MCF 10A (cell line): ENCODE measurements around the gene XAB2. TPM values are rescaled to one million over a fixed set of nuclear protein-coding genes. Genes with fewer than 3 reads are reported as not detected.

Experiments used
- BruUV-seq: library from RNA; stranded (reverse); fragments of 400-500 nt; replicated peaks from 2 replicates; lab custom pipeline; 2021; lab: Mats Ljungman, UMichigan
- CTCF ChIA-PET: fragments of 300-600 bp; sonication (Branson Sonifier 250); formaldehyde crosslinking; extraction: SDS; loops from one replicate; lab custom pipeline; 2021; ENCODE audit warnings: antibody characterized with exemption, inconsistent platforms; lab: Yijun Ruan, JAX
- POLR2A ChIA-PET: fragments of 300-600, 350-650 bp; sonication (Branson Sonifier 250); formaldehyde crosslinking; extraction: SDS; loops from one replicate; lab custom pipeline; 2020; ENCODE audit warnings: antibody characterized with exemption, inconsistent platforms; lab: Yijun Ruan, JAX
- DNase-seq: peaks from one replicate; pipeline ENCODE4 v3.0.0-alpha.2; 2018; ENCODE audit not compliant: unreplicated experiment
- H3K27ac Mint-ChIP-seq: one replicate; pipeline ENCODE4 v1.8.0; 2022; ENCODE audit warnings: mild to moderate bottlenecking, low read depth, mixed read lengths; ENCODE audit not compliant: unreplicated experiment
- H3K27me3 Mint-ChIP-seq: one replicate; pipeline ENCODE4 v1.8.0; 2022; ENCODE audit warnings: mixed read lengths; ENCODE audit not compliant: insufficient read depth, unreplicated experiment
- H3K36me3 Mint-ChIP-seq: one replicate; pipeline ENCODE4 v1.8.0; 2022; ENCODE audit warnings: mild to moderate bottlenecking, moderate library complexity, mixed read lengths; ENCODE audit not compliant: insufficient read depth, unreplicated experiment
- H3K4me1 Mint-ChIP-seq: one replicate; pipeline ENCODE4 v1.8.0; 2022; ENCODE audit warnings: mixed read lengths; ENCODE audit not compliant: insufficient read depth, unreplicated experiment
- H3K4me3 Mint-ChIP-seq: one replicate; pipeline ENCODE4 v1.8.0; 2022; ENCODE audit warnings: mild to moderate bottlenecking, moderate library complexity, mixed read lengths; ENCODE audit not compliant: unreplicated experiment
- H3K9me3 Mint-ChIP-seq: one replicate; pipeline ENCODE4 v1.8.0; 2022; ENCODE audit warnings: mixed read lengths; ENCODE audit not compliant: unreplicated experiment
- intact Hi-C: fragments of 100-400 bp; cut with micrococcal nuclease; formaldehyde crosslinking; loops from 2 replicates; pipeline ENCODE4 v1.14.1; 2022
- total RNA-seq: library from RNA; stranded (reverse); gene quantifications from 2 replicates; pipeline ENCODE4 v1.2.3, GENCODE V29; 2022
- TF ChIP-seq, protein P1 (sequence below): fragments of 200-600 bp; IDR thresholded peaks from one replicate; pipeline ENCODE4 v1.8.0; 2022; ENCODE audit warnings: antibody characterized with exemption, mild to moderate bottlenecking; ENCODE audit not compliant: unreplicated experiment

Gene XAB2
- total RNA-seq, 1 experiment from 2014 or later, result 28.7 TPM

DNA sequence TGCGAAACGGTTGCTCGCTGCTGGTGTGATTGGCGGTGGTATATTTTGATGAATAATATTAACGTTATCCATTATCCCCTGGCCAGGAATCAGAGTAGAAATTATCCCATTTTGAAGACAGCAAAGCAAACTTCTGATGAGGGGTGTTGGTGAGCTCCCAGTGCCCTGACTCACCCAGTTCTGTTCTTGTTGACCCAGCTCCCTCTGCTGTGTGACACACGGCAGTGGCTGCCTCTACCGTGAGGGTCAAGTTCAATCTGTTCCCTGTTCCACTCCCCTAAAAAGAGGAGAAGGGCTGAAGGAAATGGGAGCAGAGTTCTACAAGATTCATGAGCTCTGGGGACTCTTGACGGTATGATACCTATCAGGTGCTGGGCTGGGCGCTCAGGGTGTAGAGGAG, 31.7 kb downstream of the XAB2 start:
- Mint-ChIP-seq H3K36me3 (no peaks in the 10 kb centered on the region), H3K27ac (no peak overlapping the region), H3K4me3 (no peak overlapping the region), H3K4me1 (peaks cover 5% of the 10 kb centered on the region), H3K9me3 (no peaks in the 10 kb centered on the region), H3K27me3 (no peaks in the 10 kb centered on the region)
- POLR2A ChIA-PET, result interaction anchor here (0.6 to 2.8 kb wide), 7 partner anchors 12 to 101 kb away, joined by 3 to 18 read pairs (median 7); partner anchors contain the start of genes PET100 and XAB2
- intact Hi-C loops, result no loop called here
- CTCF ChIA-PET, result interaction anchor here (0.6 to 4.1 kb wide), 6 partner anchors 30 to 481 kb away, joined by 3 to 35 read pairs (median 3); no protein-coding TSS in a partner anchor
- BruUV-seq, result no TSS peak
- no peak for DNase-seq
- TF ChIP-seq, protein P1, sequence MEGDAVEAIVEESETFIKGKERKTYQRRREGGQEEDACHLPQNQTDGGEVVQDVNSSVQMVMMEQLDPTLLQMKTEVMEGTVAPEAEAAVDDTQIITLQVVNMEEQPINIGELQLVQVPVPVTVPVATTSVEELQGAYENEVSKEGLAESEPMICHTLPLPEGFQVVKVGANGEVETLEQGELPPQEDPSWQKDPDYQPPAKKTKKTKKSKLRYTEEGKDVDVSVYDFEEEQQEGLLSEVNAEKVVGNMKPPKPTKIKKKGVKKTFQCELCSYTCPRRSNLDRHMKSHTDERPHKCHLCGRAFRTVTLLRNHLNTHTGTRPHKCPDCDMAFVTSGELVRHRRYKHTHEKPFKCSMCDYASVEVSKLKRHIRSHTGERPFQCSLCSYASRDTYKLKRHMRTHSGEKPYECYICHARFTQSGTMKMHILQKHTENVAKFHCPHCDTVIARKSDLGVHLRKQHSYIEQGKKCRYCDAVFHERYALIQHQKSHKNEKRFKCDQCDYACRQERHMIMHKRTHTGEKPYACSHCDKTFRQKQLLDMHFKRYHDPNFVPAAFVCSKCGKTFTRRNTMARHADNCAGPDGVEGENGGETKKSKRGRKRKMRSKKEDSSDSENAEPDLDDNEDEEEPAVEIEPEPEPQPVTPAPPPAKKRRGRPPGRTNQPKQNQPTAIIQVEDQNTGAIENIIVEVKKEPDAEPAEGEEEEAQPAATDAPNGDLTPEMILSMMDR, result no peak

DNA sequence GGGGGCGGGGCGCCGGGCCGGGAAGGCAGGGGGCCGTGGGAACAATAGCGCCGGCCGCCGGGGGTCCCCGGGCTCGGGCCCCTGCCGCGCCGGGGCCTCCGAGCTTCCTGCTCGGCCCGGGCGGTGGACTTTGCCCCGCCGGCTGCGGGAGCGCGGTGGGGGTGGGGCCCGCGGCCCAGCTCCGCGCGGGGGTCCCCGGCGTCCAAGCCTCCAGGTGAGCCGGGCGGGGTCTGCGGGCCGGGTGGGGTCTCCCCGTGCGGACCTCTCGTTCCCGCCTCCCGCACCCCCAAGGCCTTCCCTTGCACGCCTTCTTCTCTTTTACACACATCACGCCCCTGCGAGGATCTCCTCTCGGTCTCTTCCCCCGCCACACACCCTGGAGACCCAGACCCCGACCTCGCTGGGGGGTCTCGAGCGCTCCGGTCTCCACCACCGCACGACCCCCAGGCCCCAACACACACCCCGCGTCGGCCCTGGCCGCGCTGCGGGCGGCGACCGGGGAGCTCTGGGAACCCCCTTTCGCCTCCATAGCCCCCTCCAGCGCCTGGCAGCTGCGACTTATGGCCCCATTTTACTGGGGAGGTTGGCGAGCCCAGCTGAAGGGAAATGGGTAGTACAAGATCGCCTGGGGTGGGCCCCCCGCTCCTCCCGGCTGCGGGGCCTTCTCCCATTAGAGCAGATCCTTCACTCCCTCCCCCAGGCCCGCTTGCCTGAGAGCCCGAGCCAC, 33.0 kb downstream of the XAB2 start:
- ChIA-PET CTCF (interaction anchor here (0.6 to 4.1 kb wide), 5 partner anchors 24 to 1518 kb away, joined by 3 to 35 read pairs (median 3); partner anchors contain the start of gene TRAPPC5), POLR2A (interaction anchor here (1.2 to 2.8 kb wide), 6 partner anchors 11 to 32 kb away, joined by 4 to 18 read pairs (median 8); partner anchors contain the start of genes PET100 and XAB2)
- Mint-ChIP-seq H3K27ac (peak overlapping the region; percentile 49), H3K9me3 (no peaks in the 10 kb centered on the region), H3K4me1 (peaks cover 5% of the 10 kb centered on the region), H3K27me3 (no peaks in the 10 kb centered on the region), H3K4me3 (peak overlapping the region; percentile 71), H3K36me3 (no peaks in the 10 kb centered on the region)
- no peak for DNase-seq
- no TSS peak for BruUV-seq
- intact Hi-C loops, result no loop called here
- TF ChIP-seq, protein P1, result no peak

DNA sequence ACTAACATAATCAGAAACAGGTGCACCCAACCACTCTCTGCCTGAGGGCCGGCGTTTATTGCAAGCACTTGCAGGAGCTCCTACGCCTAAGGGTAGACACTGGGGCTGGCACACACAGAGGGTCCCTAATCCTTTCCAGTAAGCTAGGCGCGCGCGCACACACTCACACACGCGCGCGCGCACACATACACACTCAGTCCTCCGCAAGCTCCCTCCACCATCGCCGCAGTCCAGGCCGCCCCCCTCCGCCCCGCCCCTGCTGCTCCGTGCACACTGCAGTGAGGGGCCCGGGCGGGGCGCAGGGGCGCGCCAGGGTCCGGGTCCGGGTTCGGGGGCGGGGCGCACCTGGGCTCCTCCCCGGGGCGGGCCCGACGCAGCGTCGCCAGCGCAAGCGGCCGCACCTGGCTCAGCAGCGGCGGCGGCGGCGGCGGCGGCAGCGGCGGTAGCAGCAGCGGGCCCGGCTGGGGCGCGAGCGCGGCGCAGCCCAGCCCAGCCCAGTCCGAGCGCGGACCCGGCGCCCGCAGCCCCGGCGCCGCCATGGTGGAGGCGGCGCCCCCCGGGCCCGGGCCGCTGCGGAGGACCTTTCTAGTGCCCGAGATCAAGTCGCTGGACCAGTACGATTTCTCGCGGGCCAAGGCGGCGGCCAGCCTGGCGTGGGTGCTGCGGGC, 33.7 kb downstream of the XAB2 start, which contains the start of gene CAMSAP3:
Gene CAMSAP3 (plus strand): TSS at position 398 of the 668 bp plus-strand sequence. CDS start 140 bp downstream, at position 538.
- intact Hi-C loops, result no loop called here
- POLR2A ChIA-PET, result interaction anchor here (2.8 kb wide), 1 partner anchor 27 kb away, joined by 18 read pairs; no protein-coding TSS in a partner anchor

More for the DNA sequence above, 33.7 kb downstream of the XAB2 start, which contains the start of gene CAMSAP3:
- no TSS peak for BruUV-seq
- peak within 1 kb of the TSS; percentile 71 for H3K4me3 Mint-ChIP-seq
- peak; percentile 36 for DNase-seq
- TF ChIP-seq, protein P1, result no peak
- no peaks in the 10 kb centered on the region for H3K27me3 Mint-ChIP-seq
- no peaks in the 10 kb centered on the region for H3K36me3 Mint-ChIP-seq
- H3K9me3 Mint-ChIP-seq, result no peaks in the 10 kb centered on the region
- CTCF ChIA-PET, result interaction anchor here (0.9 to 4.1 kb wide), 3 partner anchors 23 to 85 kb away, joined by 3 to 35 read pairs (median 5); partner anchors contain the start of gene TRAPPC5
- H3K27ac Mint-ChIP-seq, result no peak within 1 kb of the TSS
- H3K4me1 Mint-ChIP-seq, result peaks cover 5% of the 10 kb centered on the region
